ENCODE measurements around the gene COL2A1. TPM values are rescaled to one million over a fixed set of nuclear protein-coding genes. Genes with fewer than 3 reads are reported as not detected.

Gene COL2A1
- polyA plus RNA-seq, 4 donors, result 0.19 to 65.7 TPM; not detected in 2

DNA sequence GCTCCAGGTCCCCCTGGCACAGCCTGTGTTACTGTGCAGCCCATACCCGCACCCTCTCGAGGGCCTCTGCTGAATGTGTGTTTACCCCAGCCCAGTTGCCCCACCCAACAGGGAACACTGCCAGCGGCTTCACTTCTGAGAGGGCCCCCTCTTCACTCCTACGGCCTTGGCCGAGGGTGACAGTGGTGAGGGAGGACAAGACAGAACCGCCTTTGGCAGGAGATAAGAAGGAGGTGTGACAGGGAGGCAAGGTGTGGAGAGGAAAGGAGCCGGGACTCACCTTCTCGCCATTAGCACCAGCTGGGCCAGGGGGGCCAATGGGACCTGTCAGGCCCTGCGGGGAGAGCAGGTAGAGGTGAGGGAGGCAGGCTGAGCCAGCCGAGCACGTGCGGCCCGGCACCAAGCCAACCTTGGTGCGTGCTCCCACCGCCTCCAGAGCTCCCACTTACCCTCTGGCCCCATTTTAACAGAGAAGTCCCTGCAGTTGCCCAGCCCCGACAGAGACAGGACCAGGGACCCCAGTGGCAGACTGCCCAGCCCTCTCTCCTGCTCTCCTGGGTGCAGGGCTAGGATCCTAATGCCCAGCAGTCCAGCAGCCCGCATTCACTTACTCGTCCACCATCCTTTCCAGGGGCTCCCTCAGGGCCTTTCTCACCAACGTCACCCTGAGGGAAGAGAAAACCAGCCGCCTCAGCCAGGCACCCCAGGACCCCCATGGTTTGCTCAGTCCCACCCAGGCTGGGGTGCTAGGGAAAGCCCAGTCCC is 22.6 kb downstream of the COL2A1 start:
- Histone ChIP-seq H3K9me3 (ENCODE audit: control insufficient read depth in 2 of 2, insufficient read depth in 1 of 2, low read depth in 1 of 2, low read length in 1 of 2) (no peaks in the 10 kb centered on the region), H3K36me3 (ENCODE audit: control insufficient read depth in 3 of 3, insufficient read depth in 2 of 3, low read depth in 1 of 3, low read length in 3 of 3) (peaks cover 0 to 15% (median 0%) of the 10 kb centered on the region in 3 donors), H3K27me3 (ENCODE audit: control insufficient read depth in 3 of 3, insufficient read depth in 3 of 3, low read length in 3 of 3) (peaks cover 0 to 3% (median 0%) of the 10 kb centered on the region in 3 donors), H3K4me1 (ENCODE audit: control insufficient read depth in 3 of 3, insufficient read depth in 2 of 3, low read depth in 1 of 3, low read length in 2 of 3) (peaks cover 0 to 18% (median 0%) of the 10 kb centered on the region in 3 donors), H3K4me3 (ENCODE audit: low read depth in 1 of 3, low read length in 3 of 3) (no peak overlapping the region), H3K27ac (ENCODE audit: low read depth in 1 of 3, low read length in 2 of 3) (no peak overlapping the region)
- peak; percentile 40 to 89 for DNase-seq
- WGBS, 3 donors, result 20 to 54% (median 46%) methylated on average over 19 to 20 of the region's 20 CpGs
- FAIRE-seq, result no peak

- Histone ChIP-seq H3K9me3 (ENCODE audit: control insufficient read depth in 2 of 2, insufficient read depth in 1 of 2, low read depth in 1 of 2, low read length in 1 of 2) (no peaks in the 10 kb centered on the region), H3K36me3 (ENCODE audit: control insufficient read depth in 3 of 3, insufficient read depth in 2 of 3, low read depth in 1 of 3, low read length in 3 of 3) (peaks cover 0 to 17% (median 0%) of the 10 kb centered on the region in 3 donors), H3K27ac (ENCODE audit: low read depth in 1 of 3, low read length in 2 of 3) (no peak overlapping the region), H3K27me3 (ENCODE audit: control insufficient read depth in 3 of 3, insufficient read depth in 3 of 3, low read length in 3 of 3) (peaks cover 0 to 3% (median 0%) of the 10 kb centered on the region in 3 donors), H3K4me3 (ENCODE audit: low read depth in 1 of 3, low read length in 3 of 3) (no peak overlapping the region), H3K4me1 (ENCODE audit: control insufficient read depth in 3 of 3, insufficient read depth in 2 of 3, low read depth in 1 of 3, low read length in 2 of 3) (peaks cover 0 to 18% (median 0%) of the 10 kb centered on the region in 3 donors)
- DNase-seq (no peak), FAIRE-seq (no peak)
- WGBS, 3 donors, result 57 to 70% (median 62%) methylated on average over 15 to 17 of the region's 17 CpGs
Measured at GRCh38 chr12:47980779-47981495, 23.3 kb downstream of the COL2A1 start.

- DNase-seq (no peak), FAIRE-seq (no peak)
- Histone ChIP-seq H3K4me3 (ENCODE audit: low read depth in 1 of 3, low read length in 3 of 3) (no peak overlapping the region), H3K9me3 (ENCODE audit: control insufficient read depth in 2 of 2, insufficient read depth in 1 of 2, low read depth in 1 of 2, low read length in 1 of 2) (no peaks in the 10 kb centered on the region), H3K27ac (ENCODE audit: low read depth in 1 of 3, low read length in 2 of 3) (no peak overlapping the region), H3K4me1 (ENCODE audit: control insufficient read depth in 3 of 3, insufficient read depth in 2 of 3, low read depth in 1 of 3, low read length in 2 of 3) (peaks cover 0 to 18% (median 0%) of the 10 kb centered on the region in 3 donors), H3K27me3 (ENCODE audit: control insufficient read depth in 3 of 3, insufficient read depth in 3 of 3, low read length in 3 of 3) (peaks cover 0 to 3% (median 0%) of the 10 kb centered on the region in 3 donors), H3K36me3 (ENCODE audit: control insufficient read depth in 3 of 3, insufficient read depth in 2 of 3, low read depth in 1 of 3, low read length in 3 of 3) (peaks cover 0 to 23% (median 0%) of the 10 kb centered on the region in 3 donors)
- 85 to 92% (median 90%) methylated on average over 7 of the region's 7 CpGs for WGBS, 3 donors
Measured at GRCh38 chr12:47980197-47980596, 24.1 kb downstream of the COL2A1 start.

DNA sequence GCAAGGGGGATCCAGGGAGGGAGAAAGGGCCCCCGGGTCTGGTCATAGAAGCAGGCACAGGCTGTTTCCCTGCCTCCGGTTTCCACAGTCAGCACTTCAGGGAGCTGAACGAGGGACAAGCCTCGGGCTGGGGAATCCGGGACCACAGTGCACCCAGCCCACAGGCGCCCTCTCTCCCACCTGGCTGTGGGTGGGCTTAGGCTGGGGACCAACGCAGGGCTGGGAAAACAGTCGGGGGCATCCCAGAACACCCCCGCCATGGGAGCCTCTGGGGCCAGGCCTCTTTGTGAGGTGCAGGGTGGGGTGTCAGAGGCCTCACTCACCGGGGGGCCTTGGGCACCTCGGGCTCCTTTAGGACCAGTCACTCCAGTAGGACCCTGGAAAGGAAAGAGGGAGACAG is 24.6 kb downstream of the COL2A1 start:
- no peak overlapping the region for H3K4me3 ChIP-seq (ENCODE audit: low read depth in 1 of 3, low read length in 3 of 3)
- no peak overlapping the region for H3K27ac ChIP-seq (ENCODE audit: low read depth in 1 of 3, low read length in 2 of 3)
- no peaks in the 10 kb centered on the region for H3K9me3 ChIP-seq (ENCODE audit: control insufficient read depth in 2 of 2, insufficient read depth in 1 of 2, low read depth in 1 of 2, low read length in 1 of 2)
- no peak for FAIRE-seq
- peaks cover 0 to 22% (median 0%) of the 10 kb centered on the region in 3 donors for H3K36me3 ChIP-seq (ENCODE audit: control insufficient read depth in 3 of 3, insufficient read depth in 2 of 3, low read depth in 1 of 3, low read length in 3 of 3)
- DNase-seq, result no peak
- 88 to 90% (median 88%) methylated on average over 10 to 11 of the region's 11 CpGs for WGBS, 3 donors
- H3K27me3 ChIP-seq (ENCODE audit: control insufficient read depth in 3 of 3, insufficient read depth in 3 of 3, low read length in 3 of 3), result peaks cover 0 to 3% (median 0%) of the 10 kb centered on the region in 3 donors
- peaks cover 0 to 18% (median 0%) of the 10 kb centered on the region in 3 donors for H3K4me1 ChIP-seq (ENCODE audit: control insufficient read depth in 3 of 3, insufficient read depth in 2 of 3, low read depth in 1 of 3, low read length in 2 of 3)

DNA sequence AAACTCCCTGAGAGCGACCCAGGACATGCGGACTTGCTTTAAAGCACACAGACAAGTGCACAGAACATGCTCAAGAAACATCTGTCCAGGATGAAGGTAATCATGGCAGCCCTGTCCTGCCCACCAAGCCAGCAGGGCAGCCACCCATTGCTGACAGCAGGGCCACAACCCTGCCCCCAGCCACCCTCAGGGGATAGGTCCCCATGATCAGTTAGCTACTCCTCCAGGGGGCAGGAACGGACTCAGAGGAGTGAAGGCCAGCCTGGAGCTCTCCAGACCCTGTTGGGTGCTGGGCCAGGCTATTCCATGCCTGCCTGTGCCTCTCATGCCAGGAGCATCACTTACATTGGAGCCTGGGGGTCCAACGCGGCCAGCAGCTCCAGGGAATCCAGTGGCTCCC is 25.1 kb downstream of the COL2A1 start:
- FAIRE-seq, result no peak
- no peak overlapping the region for H3K4me3 ChIP-seq (ENCODE audit: low read depth in 1 of 3, low read length in 3 of 3)
- no peaks in the 10 kb centered on the region for H3K9me3 ChIP-seq (ENCODE audit: control insufficient read depth in 2 of 2, insufficient read depth in 1 of 2, low read depth in 1 of 2, low read length in 1 of 2)
- peaks cover 0 to 18% (median 0%) of the 10 kb centered on the region in 3 donors for H3K4me1 ChIP-seq (ENCODE audit: control insufficient read depth in 3 of 3, insufficient read depth in 2 of 3, low read depth in 1 of 3, low read length in 2 of 3)
- 88 to 96% (median 95%) methylated on average over 5 of the region's 5 CpGs for WGBS, 3 donors
- DNase-seq, result no peak
- H3K27ac ChIP-seq (ENCODE audit: low read depth in 1 of 3, low read length in 2 of 3), result no peak overlapping the region
- peaks cover 0 to 23% (median 0%) of the 10 kb centered on the region in 3 donors for H3K36me3 ChIP-seq (ENCODE audit: control insufficient read depth in 3 of 3, insufficient read depth in 2 of 3, low read depth in 1 of 3, low read length in 3 of 3)
- no peaks in the 10 kb centered on the region for H3K27me3 ChIP-seq (ENCODE audit: control insufficient read depth in 3 of 3, insufficient read depth in 3 of 3, low read length in 3 of 3)

GRCh38 chr12:47978598-47978873 is 25.7 kb downstream of the COL2A1 start:
- Histone ChIP-seq H3K36me3 (ENCODE audit: control insufficient read depth in 3 of 3, insufficient read depth in 2 of 3, low read depth in 1 of 3, low read length in 3 of 3) (peaks cover 0 to 26% (median 0%) of the 10 kb centered on the region in 3 donors), H3K9me3 (ENCODE audit: control insufficient read depth in 2 of 2, insufficient read depth in 1 of 2, low read depth in 1 of 2, low read length in 1 of 2) (no peaks in the 10 kb centered on the region), H3K27me3 (ENCODE audit: control insufficient read depth in 3 of 3, insufficient read depth in 3 of 3, low read length in 3 of 3) (no peaks in the 10 kb centered on the region), H3K4me1 (ENCODE audit: control insufficient read depth in 3 of 3, insufficient read depth in 2 of 3, low read depth in 1 of 3, low read length in 2 of 3) (peaks cover 0 to 18% (median 0%) of the 10 kb centered on the region in 3 donors), H3K27ac (ENCODE audit: low read depth in 1 of 3, low read length in 2 of 3) (no peak overlapping the region), H3K4me3 (ENCODE audit: low read depth in 1 of 3, low read length in 3 of 3) (no peak overlapping the region)
- FAIRE-seq, result no peak
- DNase-seq, result no peak
- WGBS, 3 donors, result 82 to 90% (median 84%) methylated on average over 7 of the region's 7 CpGs

- Histone ChIP-seq H3K27me3 (ENCODE audit: control insufficient read depth in 3 of 3, insufficient read depth in 3 of 3, low read length in 3 of 3) (no peaks in the 10 kb centered on the region), H3K36me3 (ENCODE audit: control insufficient read depth in 3 of 3, insufficient read depth in 2 of 3, low read depth in 1 of 3, low read length in 3 of 3) (peaks cover 0 to 24% (median 0%) of the 10 kb centered on the region in 3 donors), H3K9me3 (ENCODE audit: control insufficient read depth in 2 of 2, insufficient read depth in 1 of 2, low read depth in 1 of 2, low read length in 1 of 2) (no peaks in the 10 kb centered on the region), H3K27ac (ENCODE audit: low read depth in 1 of 3, low read length in 2 of 3) (no peak overlapping the region), H3K4me3 (ENCODE audit: low read depth in 1 of 3, low read length in 3 of 3) (no peak overlapping the region), H3K4me1 (ENCODE audit: control insufficient read depth in 3 of 3, insufficient read depth in 2 of 3, low read depth in 1 of 3, low read length in 2 of 3) (peaks cover 0 to 18% (median 0%) of the 10 kb centered on the region in 3 donors)
- DNase-seq, result no peak
- FAIRE-seq, result no peak
- WGBS, 3 donors, result 84 to 87% (median 87%) methylated on average over 16 to 18 of the region's 18 CpGs
Measured at GRCh38 chr12:47977772-47978597, 26.3 kb downstream of the COL2A1 start.

Measured in small intestine (tissue), 7 donors.